ENCODE data around the gene HID1. TPM values are rescaled to one million over a fixed set of nuclear protein-coding genes. Genes with fewer than 3 reads are reported as not detected.

HID1 gene
- total RNA-seq, 1 donor from 2014 or later, result 5.5 TPM

DNA sequence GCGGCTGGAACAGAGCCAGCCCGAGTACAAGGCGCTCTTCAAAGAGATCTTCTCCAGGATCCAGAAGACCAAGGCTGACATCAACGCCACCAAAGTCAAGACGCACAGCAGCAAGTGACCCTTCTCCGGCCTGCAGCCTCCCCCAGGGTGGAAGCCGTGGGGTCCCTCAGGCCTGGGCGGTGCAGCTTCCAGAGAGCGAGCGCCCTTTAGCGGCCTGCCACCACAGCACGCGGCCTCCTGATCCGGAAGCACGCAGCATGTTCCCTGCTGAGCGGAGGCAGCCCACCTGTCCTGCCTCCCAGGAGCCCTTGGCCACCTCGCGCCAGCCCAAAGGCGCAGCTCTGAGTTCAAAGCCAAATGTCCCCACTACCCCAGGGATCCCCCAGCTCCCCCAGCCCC is 31.4 kb upstream of the HID1 start:
- FAIRE-seq (no peak), DNase-seq (ENCODE audit: low read depth) (no peak)
- peaks cover 11% of the 10 kb centered on the region for H3K36me3 ChIP-seq (ENCODE audit: control insufficient read depth, insufficient read depth, low read length)
- TF ChIP-seq, protein P1, sequence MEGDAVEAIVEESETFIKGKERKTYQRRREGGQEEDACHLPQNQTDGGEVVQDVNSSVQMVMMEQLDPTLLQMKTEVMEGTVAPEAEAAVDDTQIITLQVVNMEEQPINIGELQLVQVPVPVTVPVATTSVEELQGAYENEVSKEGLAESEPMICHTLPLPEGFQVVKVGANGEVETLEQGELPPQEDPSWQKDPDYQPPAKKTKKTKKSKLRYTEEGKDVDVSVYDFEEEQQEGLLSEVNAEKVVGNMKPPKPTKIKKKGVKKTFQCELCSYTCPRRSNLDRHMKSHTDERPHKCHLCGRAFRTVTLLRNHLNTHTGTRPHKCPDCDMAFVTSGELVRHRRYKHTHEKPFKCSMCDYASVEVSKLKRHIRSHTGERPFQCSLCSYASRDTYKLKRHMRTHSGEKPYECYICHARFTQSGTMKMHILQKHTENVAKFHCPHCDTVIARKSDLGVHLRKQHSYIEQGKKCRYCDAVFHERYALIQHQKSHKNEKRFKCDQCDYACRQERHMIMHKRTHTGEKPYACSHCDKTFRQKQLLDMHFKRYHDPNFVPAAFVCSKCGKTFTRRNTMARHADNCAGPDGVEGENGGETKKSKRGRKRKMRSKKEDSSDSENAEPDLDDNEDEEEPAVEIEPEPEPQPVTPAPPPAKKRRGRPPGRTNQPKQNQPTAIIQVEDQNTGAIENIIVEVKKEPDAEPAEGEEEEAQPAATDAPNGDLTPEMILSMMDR (IDR thresholded peaks at IDR 0.05; ENCODE audit: insufficient read depth, low read length, severe bottlenecking), result no peak
- no peak overlapping the region for H3K4me3 ChIP-seq (ENCODE audit: low read depth, low read length)
- H3K27me3 ChIP-seq (ENCODE audit: control insufficient read depth, insufficient read depth, low read length), result no peaks in the 10 kb centered on the region

DNA sequence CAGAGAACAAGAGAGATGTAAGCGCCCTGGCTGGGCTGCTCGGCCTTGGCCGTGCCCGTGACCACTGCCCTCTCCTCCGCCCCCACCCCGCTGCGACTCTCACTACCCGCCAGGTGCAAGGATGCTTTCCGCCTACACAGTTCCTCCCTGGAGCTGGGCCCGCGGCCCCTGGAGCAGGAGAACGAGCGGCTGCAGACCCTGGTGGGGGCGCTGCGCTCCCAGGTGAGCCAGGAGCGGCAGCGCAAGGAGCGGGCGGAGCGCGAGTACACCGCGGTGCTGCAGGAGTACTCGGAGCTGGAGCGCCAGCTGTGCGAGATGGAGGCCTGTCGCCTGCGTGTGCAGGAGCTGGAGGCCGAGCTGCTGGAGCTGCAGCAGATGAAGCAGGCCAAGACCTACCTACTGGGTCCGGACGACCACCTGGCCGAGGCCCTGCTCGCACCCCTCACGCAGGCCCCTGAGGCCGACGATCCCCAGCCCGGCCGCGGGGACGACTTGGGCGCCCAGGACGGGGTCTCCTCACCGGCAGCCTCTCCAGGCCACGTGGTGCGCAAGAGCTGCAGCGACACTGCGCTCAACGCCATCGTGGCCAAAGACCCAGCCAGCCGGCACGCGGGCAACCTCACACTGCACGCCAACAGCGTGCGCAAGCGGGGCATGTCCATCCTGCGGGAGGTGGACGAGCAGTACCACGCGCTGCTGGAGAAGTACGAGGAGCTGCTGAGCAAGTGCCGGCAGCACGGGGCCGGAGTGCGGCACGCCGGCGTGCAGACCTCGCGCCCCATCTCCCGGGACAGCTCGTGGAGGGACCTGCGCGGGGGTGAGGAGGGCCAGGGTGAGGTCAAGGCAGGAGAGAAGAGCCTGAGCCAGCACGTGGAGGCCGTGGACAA is 30.8 kb upstream of the HID1 start:
- TF ChIP-seq, protein P1 (IDR thresholded peaks at IDR 0.05; ENCODE audit: insufficient read depth, low read length, severe bottlenecking), result no peak
- FAIRE-seq, result no peak
- Histone ChIP-seq H3K4me3 (ENCODE audit: low read depth, low read length) (no peak overlapping the region), H3K27me3 (ENCODE audit: control insufficient read depth, insufficient read depth, low read length) (no peaks in the 10 kb centered on the region), H3K36me3 (ENCODE audit: control insufficient read depth, insufficient read depth, low read length) (peaks cover 11% of the 10 kb centered on the region)
- no peak for DNase-seq (ENCODE audit: low read depth)

GRCh38 chr17:75001915-75002843 is 29.6 kb upstream of the HID1 start:
- no peak overlapping the region for H3K4me3 ChIP-seq (ENCODE audit: low read depth, low read length)
- no peak for DNase-seq (ENCODE audit: low read depth)
- no peak for FAIRE-seq
- H3K27me3 ChIP-seq (ENCODE audit: control insufficient read depth, insufficient read depth, low read length), result no peaks in the 10 kb centered on the region
- TF ChIP-seq, protein P1 (IDR thresholded peaks at IDR 0.05; ENCODE audit: insufficient read depth, low read length, severe bottlenecking), result no peak
- peaks cover 11% of the 10 kb centered on the region for H3K36me3 ChIP-seq (ENCODE audit: control insufficient read depth, insufficient read depth, low read length)

GRCh38 chr17:74999523-74999922 is 27.0 kb upstream of the HID1 start:
- H3K36me3 ChIP-seq (ENCODE audit: control insufficient read depth, insufficient read depth, low read length), result peaks cover 11% of the 10 kb centered on the region
- no peak for FAIRE-seq
- H3K4me3 ChIP-seq (ENCODE audit: low read depth, low read length), result no peak overlapping the region
- no peaks in the 10 kb centered on the region for H3K27me3 ChIP-seq (ENCODE audit: control insufficient read depth, insufficient read depth, low read length)
- DNase-seq (ENCODE audit: low read depth), result no peak
- TF ChIP-seq, protein P1 (IDR thresholded peaks at IDR 0.05; ENCODE audit: insufficient read depth, low read length, severe bottlenecking), result no peak

GRCh38 chr17:74998783-74999182 is 26.2 kb upstream of the HID1 start:
- FAIRE-seq (no peak), DNase-seq (ENCODE audit: low read depth) (no peak)
- TF ChIP-seq, protein P1 (IDR thresholded peaks at IDR 0.05; ENCODE audit: insufficient read depth, low read length, severe bottlenecking), result no peak

More at GRCh38 chr17:74998783-74999182, 26.2 kb upstream of the HID1 start:
- H3K27me3 ChIP-seq (ENCODE audit: control insufficient read depth, insufficient read depth, low read length), result no peaks in the 10 kb centered on the region
- H3K36me3 ChIP-seq (ENCODE audit: control insufficient read depth, insufficient read depth, low read length), result peaks cover 11% of the 10 kb centered on the region
- no peak overlapping the region for H3K4me3 ChIP-seq (ENCODE audit: low read depth, low read length)
